SH-SY5Y (cell line): Measurements from ENCODE around the gene MEIS1.

ENCODE experiments used
- GATA2 ChIP-seq: IDR thresholded peaks from 2 replicates; pipeline ENCODE4 v1.6.1; 2011; ENCODE audit warnings: mild to moderate bottlenecking, low read depth, low read length
- GATA3 ChIP-seq: IDR thresholded peaks from 2 replicates; pipeline ENCODE4 v1.6.1; 2011; ENCODE audit warnings: low read depth, mild to moderate bottlenecking, low read length, moderate library complexity

MEIS1 gene

DNA sequence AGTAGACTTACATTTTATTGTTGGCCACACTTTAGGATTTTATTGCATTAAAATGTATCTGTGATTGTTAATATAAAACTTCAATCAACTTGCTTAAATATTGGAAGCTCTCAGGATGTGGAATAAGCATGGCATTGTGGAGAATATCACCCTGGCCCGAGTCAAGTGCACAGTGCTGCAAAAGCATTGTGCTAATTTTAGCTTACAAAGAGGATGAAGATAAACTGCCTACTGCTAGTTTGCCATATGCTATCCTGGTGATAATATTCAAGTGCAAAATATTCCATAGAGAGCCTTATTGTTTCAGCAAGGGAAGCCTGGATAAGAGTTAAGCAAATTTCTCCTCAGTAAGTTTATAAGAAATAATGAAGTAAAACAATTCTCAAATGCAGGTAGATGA is 54.5 kb downstream of the MEIS1 start:
- TF ChIP-seq GATA3 (no peak), GATA2 (no peak)

DNA sequence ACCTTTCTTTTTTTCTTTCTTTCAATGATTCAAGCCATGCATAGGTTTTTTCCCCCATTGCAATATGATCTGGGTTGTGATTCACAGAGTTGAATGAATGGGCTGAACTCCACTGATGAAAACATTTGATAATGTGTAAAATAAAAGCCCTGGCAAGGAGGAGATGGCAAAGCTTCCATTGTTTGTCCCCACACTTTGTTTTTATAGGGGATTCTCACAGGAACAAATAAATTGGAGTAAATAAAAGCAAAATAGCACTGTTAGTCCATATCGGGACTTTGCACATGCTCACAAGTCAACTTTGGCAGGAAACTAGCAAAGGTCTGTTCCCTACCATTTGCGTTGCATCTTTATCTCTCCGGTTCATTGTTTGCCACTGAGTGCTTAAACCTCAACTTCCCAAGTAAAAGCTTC is 55.7 kb downstream of the MEIS1 start:
- TF ChIP-seq GATA3 = no peak

DNA sequence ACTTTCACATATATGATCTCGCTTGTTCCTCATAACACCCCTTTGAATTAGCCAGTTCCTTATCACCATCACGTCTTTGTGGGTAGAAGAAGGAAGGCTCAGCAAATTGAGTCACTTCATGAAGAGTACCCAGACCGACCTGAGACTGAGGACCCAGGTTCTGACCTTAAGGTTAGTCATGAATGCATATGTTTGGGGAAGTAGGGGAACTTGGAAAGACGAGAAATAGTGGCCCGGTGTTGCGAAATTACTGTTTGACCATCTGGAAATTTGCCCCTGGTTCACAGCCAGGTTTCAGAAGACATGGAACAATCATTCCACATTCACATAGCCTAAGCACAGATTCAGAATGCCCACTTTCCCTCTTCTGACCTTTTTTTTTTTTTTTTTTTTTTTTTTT is 59.8 kb downstream of the MEIS1 start:
- TF ChIP-seq GATA2 (no peak), GATA3 (no peak)

DNA sequence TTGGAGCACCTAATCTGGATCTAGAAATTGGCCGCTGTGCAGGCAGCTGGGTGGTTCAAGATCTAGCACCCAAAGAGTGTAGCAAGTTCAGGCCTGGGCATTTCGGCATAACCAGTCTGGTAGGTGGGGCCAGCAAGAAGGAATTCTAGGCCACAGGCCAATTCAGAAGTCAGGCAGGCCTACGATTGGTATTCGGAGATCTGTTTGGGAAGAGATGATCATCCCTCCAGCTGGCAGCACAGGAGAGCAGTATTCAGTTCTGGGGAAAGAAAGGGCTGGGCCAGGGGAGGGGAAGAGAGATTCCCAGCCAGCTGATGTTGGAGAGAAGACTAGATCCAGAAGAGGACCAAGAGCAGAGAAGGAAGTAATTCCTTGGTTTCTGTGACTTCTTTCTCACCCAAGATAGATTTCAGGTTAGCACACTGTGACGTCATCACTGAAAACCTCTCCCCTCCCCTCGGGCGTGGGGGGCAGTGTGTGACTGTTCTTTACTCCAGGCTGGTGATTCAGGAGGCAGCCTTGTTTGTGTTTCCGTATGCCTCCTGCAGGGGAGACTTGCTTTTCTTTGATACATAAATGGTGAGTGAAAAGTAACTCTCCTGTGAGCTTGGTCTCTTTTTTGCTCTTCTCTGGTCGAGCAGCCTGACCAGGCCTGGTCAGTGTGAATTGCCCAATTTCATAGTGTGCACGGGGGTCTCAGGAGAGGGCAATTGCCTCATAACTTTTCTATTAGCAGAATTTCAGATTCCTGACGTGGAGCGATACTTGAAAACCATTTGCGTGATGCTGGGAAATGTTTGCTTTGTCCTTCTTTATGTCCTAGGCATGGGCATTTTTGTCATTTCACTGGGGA is 61.1 kb downstream of the MEIS1 start:
- TF ChIP-seq GATA2 = no peak
- no peak for TF ChIP-seq GATA3

DNA sequence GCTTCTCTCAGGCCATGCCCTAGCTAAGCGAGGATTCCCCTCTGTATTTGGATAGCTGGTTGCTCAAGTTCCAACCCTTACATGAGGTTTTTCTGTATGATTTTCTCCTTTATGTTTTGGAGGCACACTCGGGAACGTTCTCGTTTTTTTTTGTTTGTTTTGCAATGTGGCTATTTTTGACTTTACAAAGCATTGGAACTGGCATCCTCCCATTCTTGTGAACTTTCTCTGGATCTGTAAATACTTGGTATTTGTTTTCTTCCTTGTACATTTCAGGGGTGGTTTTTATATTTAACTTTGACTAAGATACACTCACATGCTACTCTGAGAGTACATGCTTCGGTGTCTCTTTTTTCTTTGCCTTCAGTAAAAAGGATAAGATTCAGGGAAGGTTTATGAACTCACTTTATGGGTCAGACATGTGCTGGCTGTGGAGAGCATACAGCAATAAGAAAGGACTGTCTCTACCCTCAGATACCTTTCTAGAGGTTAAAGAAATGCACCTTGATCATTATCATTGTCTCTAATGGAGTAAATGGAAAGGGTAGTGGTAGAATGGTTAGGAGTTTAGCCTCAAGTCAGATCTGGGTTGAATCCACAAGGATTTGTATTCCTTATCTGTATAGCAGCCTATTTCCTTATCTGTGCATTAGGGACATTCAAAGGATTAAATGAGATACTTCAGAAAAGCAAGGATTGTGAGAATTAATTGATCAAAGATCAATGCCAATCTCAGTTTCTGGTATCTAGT is 61.9 kb downstream of the MEIS1 start:
- TF ChIP-seq GATA2 (no peak), GATA3 (no peak)

DNA sequence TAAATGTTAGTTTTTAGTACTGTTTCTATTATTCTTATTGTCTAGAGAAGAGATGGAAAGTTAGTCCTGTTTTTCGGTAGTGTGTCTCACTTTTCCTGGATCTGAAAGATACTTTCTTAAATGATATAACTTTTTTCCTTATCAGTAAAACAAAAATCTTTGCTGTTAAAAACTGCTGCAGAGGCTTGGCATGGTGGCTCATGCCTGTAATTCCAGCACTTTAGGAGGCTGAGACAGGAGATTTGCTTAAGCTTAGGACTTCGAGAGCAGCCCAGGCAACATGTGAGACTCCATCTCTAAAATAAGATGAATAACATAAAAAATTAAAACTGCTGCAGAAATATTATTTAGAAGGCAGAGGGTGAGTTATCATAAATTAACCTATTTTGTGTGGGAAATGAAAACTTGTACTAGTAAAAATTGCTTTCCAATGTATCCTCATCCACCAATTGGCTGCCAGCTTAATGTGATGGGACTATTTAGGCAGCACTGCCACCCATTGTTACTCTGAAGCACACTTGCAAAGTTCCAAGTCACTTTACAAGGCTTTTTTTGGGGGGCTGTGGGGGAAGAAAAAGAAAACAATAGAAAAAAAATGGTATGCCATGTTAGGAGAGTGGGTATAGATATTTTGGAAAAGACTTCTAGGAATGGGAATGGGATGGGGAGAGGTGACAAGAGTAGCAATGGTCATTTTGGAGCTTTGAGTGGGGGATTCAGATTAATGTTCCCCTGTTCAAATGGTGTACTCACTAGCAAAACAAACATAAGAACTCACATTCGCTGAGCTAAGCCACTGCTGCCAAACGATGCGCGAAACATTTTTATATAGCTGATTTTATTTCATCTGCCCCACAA is 62.7 kb downstream of the MEIS1 start:
- TF ChIP-seq GATA2 = no peak
- TF ChIP-seq GATA3 = no peak

DNA sequence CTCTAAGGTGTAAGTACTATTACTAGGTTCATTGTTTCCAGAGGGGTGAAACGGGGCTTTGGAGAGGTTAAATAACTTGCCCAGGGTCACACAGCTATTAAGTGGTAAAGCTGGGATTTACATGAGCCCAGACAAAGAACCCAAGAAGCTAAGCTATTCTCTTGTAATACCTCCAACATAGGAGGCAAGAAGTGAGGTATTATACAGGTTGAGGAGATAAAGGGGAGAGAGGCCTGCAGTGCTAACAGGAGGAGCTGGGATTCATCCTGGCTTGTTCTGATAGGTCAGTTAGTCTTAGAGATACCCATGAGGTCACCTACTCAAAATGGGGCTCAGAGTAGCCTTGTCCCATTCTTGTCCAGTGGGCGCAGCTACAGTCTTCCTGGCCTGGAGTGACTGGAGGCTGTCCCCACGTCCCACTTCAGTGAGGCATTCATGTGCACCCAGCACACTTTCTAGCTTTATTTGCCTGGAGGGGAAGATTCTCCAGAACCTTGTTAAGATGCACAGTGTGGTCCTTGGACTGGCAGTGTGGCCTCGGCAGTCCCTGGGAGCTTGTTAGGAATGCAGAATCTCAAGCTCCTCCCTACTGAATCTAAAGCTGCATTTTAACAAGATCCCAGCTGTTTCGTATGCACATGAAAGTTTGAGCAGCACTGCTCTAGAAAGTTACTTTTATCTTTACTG is 63.5 kb downstream of the MEIS1 start:
- TF ChIP-seq GATA2 = no peak
- no peak for TF ChIP-seq GATA3

DNA sequence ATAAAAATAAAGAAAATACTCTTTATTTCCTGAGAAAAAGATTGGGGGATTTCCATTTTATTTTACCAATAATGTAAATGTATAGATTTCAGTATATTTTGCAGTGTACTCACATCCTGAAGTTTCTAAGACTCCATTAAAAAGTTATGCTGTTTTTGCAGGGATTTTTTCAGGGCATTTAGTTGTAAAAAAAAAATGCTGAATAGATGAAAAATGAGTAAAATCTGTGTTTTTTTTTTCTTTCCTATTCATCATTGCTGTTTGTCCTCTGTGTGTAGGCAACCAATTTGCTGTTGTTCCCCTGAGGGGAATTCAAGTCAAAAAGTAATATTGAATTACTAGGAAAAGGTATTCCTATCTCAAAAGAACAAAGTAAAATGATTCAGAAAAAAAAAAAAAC is 66.3 kb downstream of the MEIS1 start:
- TF ChIP-seq GATA3 (no peak), GATA2 (no peak)

DNA sequence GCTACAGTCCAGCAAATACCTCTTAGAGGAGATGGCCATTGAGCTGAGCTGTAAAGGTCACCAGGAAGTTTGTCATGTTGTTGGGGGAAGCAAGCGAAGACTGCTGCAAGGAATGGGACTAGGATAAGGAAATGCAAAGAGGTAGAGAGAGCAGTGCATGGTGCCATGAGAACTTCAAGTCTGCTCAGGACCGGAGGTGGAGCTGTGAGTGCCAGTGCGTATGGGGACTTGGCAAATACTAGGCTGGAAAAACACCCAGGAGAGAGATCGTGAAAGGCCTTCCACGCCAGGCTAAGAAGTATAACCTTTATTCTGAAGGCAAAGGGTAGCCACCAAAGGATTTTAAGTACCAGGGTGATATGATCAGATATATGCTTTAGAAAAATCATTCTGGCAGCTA is 71.3 kb downstream of the MEIS1 start:
- TF ChIP-seq GATA3 = no peak
- TF ChIP-seq GATA2 = no peak

DNA sequence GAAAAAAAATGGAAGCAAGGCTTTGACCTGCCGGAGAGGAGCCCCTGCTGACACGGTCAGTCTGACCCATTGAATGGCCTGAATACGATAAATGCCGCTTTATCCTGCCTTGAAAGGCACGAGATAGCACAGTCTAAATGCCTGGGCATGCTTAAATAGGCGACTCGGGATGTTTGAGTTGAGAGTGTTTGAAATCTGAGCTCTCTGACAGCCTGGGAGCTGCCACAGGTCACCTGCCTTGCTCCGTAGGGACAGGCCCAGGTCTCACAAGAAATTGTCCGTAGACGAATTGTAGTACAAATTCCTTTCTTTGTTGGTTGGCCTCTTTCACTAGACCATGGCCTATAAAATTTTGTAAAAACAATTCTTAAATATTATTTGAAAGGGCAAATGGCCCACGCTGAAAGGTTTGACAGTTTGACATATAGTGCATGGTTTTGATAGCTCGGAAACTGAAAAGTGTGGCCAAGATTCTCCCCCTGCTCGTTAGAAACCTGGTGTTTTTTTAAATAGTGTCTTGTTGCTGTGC is 72.8 kb downstream of the MEIS1 start:
- TF ChIP-seq GATA3 (no peak), GATA2 (no peak)

DNA sequence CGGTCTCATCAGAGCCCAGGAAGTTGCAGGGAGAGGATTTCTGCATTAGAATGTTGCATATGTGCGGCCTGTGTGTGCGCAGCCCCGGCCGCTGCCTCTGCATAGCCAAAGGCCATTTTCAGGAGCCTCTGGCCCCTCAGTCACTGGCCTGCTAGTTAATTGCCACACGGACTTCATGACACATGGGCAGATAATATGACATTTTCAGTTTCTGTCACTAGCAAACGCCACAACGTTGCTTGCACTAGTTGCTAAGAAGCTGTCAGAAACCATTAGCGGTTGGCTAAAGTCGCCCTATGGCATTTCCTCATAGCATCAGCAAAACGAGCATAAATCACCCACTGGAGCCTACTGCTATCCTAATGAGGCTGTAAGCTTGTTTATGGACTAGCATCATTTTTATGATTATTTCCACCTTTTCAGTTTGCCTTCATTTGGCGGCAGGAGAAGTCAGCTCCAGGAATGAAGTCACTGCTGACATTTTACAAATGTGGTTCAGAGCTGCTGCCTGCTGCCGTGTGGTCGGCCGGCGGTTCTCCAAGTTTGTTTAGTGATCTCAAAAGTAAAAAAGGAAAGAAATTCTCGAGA is 73.7 kb downstream of the MEIS1 start:
- TF ChIP-seq GATA3 (no peak), GATA2 (no peak)

DNA sequence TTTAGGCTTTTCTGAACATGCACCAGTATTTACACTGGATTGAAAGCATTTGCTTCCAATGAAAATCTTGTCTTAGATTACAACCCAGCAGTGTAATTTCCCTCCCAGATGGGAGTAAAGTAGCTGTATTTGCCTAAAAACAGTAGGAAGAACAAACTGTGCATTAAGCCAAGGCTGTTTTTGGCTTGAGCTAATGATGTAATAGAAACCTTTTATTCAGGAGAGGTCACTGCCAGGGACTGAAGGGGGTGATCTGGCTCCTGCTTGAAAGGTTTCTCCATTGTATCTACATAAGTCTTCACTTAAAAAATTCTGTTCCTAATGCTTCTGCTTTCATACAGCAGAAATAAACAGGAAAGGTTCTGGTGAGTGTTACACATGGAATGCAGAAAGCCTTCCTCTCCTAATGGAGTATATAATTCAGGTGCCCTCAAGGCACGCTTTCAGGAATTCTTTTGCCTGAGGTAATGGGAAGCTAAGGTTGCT is 74.4 kb downstream of the MEIS1 start:
- TF ChIP-seq GATA3 (no peak), GATA2 (no peak)

DNA sequence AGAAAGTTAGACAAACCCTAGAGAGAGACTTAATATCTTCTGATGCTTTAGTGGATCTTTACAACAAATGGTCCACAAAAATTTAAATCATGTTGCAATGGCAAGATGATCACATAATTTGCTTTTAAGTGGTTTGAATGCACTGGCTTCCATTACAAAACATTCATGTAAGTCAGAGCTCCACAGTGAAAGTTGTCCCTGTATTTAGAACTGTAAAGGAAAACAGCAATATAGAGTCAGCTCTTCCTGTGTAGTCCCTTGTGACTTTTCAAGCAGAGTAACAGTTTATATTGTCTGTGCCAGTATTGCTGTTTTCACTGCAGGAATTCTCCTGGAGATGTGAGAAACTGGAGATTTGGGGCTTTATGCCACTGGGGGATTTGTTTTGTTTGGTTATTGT is 77.7 kb downstream of the MEIS1 start:
- TF ChIP-seq GATA3 = no peak
- TF ChIP-seq GATA2 = no peak

DNA sequence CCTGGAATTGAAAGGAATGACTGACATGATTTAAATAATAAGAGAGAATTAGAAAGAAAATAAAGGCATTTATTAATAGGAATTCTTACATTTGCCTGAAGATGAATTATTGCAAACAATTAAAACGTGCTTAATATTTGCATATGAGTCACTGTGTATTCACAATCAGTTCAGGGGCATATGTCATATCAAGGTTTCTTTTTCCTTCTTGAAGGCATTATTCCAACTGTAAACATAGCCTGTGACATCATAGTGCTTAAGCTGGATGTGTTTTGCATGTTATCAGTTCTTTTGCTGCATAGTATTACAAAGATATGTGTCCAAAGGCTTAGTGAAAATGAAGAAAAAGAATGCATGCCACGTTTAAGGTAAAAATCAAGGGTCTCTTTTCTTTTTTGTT is 80.8 kb downstream of the MEIS1 start:
- TF ChIP-seq GATA3 = no peak
- TF ChIP-seq GATA2 = no peak
